Mucosa of descending colon (tissue), 3 donors: Measurements from ENCODE around the gene MKKS. TPM values are rescaled to one million over a fixed set of nuclear protein-coding genes. Genes with fewer than 3 reads are reported as not detected.

ENCODE experiments used
- ATAC-seq: fragments of 200-7000 bp; cut with Tn5 transposase; one replicate; pipeline ENCODE4 v1.9.1; 2020; ENCODE audit warnings: mild to moderate bottlenecking, moderate library complexity
- DNase-seq, 3 donors: peaks; one replicate each; pipeline ENCODE4 v3.0.0-alpha.2; 2020
- H3K36me3 ChIP-seq: fragments of 200-600 bp; one replicate; pipeline ENCODE4 v1.8.0; 2021; ENCODE audit warnings: low read depth, mild to moderate bottlenecking
- H3K4me1 ChIP-seq: fragments of 200-600 bp; one replicate; pipeline ENCODE4 v1.8.0; 2021; ENCODE audit warnings: low read depth, mild to moderate bottlenecking
- H3K4me3 ChIP-seq: fragments of 200-600 bp; one replicate; pipeline ENCODE4 v1.8.0; 2021; ENCODE audit warnings: mild to moderate bottlenecking
- H3K9me3 ChIP-seq: fragments of 200-600 bp; one replicate; pipeline ENCODE4 v1.8.0; 2021; ENCODE audit warnings: mild to moderate bottlenecking
- CTCF ChIP-seq: fragments of 200-600 bp; IDR thresholded peaks from one replicate; pipeline ENCODE4 v1.8.0; 2022; ENCODE audit warnings: antibody characterized with exemption, mild to moderate bottlenecking
- intact Hi-C, 2 donors: fragments of 100-400 bp; cut with DNase I in 1 of 2; cut with micrococcal nuclease in 1 of 2; formaldehyde crosslinking; loops; one replicate each; pipeline versions ENCODE4 v1.11.0 to v1.11.1; 2022; cut with DNase I, micrococcal nuclease
- total RNA-seq, 3 donors: library from RNA; stranded (reverse); fragmentation: NEBNext Ultra II Directional in 2 of 3; extraction: Animal tissue kit (Norgen Biotek cat#: 25700) in 2 of 3; gene quantifications; one replicate each; pipeline versions ENCODE4 v1.2.1 to v1.2.4, GENCODE V29; 2021 to 2023
- donor health status: DM: no; HTN: no; CAD: no; lungs with moderate emphysema.
- donor health status: DM: no; HTN: no; CAD: no.
- donor health status: DM: no; HTN: yes; CAD: no.

The MKKS gene
- total RNA-seq, 3 donors from 2014 or later, result 21.1 to 30.0 (median 28.2) TPM

- peak; percentile 88 for ATAC-seq
- no peaks in the 10 kb centered on the region for H3K36me3 ChIP-seq
- TF ChIP-seq CTCF, result no peak
- DNase-seq, result peak in 1 of 3 donors; percentile 65
- no peaks in the 10 kb centered on the region for H3K4me1 ChIP-seq
- intact Hi-C loops, result loop anchor here in 1 of 2 donors (10.0 kb wide), 1 partner anchor 75 kb away; no protein-coding TSS in a partner anchor
- no peaks in the 10 kb centered on the region for H3K9me3 ChIP-seq
- no peak overlapping the region for H3K4me3 ChIP-seq
These were observed 35.6 kb upstream of the MKKS start for GRCh38 chr20:10469599-10469998.

- H3K9me3 ChIP-seq, result no peaks in the 10 kb centered on the region
- no peak for TF ChIP-seq CTCF
- intact Hi-C loops, result loop anchor here in 1 of 2 donors (10.0 kb wide), 1 partner anchor 76 kb away; no protein-coding TSS in a partner anchor
- no peak overlapping the region for H3K4me3 ChIP-seq
- no peaks in the 10 kb centered on the region for H3K4me1 ChIP-seq
- H3K36me3 ChIP-seq, result no peaks in the 10 kb centered on the region
- ATAC-seq (no peak), DNase-seq (no peak)
These were observed 35.0 kb upstream of the MKKS start for GRCh38 chr20:10469056-10469455.

GRCh38 chr20:10468340-10468845 lies 34.4 kb upstream of the MKKS start:
- DNase-seq, result no peak
- intact Hi-C loops, result loop anchor here in 1 of 2 donors (10.0 kb wide), 1 partner anchor 76 kb away; no protein-coding TSS in a partner anchor
- Histone ChIP-seq H3K4me1 (no peaks in the 10 kb centered on the region), H3K36me3 (no peaks in the 10 kb centered on the region), H3K4me3 (no peak overlapping the region), H3K9me3 (no peaks in the 10 kb centered on the region)
- no peak for TF ChIP-seq CTCF
- no peak for ATAC-seq

- no peak for TF ChIP-seq CTCF
- no peaks in the 10 kb centered on the region for H3K36me3 ChIP-seq
- no peaks in the 10 kb centered on the region for H3K9me3 ChIP-seq
- intact Hi-C loops, result loop anchor here in 1 of 2 donors (10.0 kb wide), 1 partner anchor 77 kb away; no protein-coding TSS in a partner anchor
- DNase-seq (no peak), ATAC-seq (no peak)
- no peak overlapping the region for H3K4me3 ChIP-seq
- H3K4me1 ChIP-seq, result no peaks in the 10 kb centered on the region
These were observed 33.8 kb upstream of the MKKS start for GRCh38 chr20:10467681-10468339.

DNA sequence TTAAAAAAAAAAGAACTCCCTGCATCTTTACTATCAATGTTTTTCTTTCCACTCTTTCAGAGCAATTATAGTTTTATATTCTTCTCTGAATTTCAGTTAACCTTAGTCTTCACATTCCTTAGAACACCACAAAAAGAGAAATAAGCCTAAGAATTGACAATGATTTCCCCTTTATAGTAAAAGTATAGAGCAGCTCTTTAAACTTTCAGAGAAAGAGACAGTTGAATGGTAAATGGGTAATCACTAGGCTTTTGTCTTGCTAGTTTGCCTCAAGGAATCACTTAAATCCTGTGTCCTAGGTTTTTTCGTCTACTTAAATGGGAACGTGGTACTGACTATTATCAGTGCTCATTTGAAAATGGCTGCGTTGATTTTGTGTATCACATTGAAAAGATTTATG lies 32.8 kb upstream of the MKKS start:
- intact Hi-C loops, result loop anchor here in 1 of 2 donors (10.0 kb wide), 1 partner anchor 78 kb away; no protein-coding TSS in a partner anchor
- Histone ChIP-seq H3K9me3 (no peaks in the 10 kb centered on the region), H3K4me1 (no peaks in the 10 kb centered on the region), H3K4me3 (no peak overlapping the region), H3K36me3 (no peaks in the 10 kb centered on the region)
- ATAC-seq, result no peak
- no peak for DNase-seq
- TF ChIP-seq CTCF, result no peak
